Lung microvascular endothelial cell (primary cell): ENCODE measurements around the gene PLEKHA6. TPM values are rescaled to one million over a fixed set of nuclear protein-coding genes. Genes with fewer than 3 reads are reported as not detected.
A peak's percentile ranks its signal among the peaks of the same experiment; 100 is the strongest.

Source experiments
- DNase-seq, 2 donors: peaks; one replicate each; pipeline versions ENCODE4 v3.0.0 to v3.0.0-alpha.2; 2010; ENCODE audit warnings: low read depth in 2 of 2
- total RNA-seq: library from RNA; depleted of rRNA; stranded (reverse); fragments of >200 nt; gene quantifications from 2 replicates; pipeline ENCODE4 v1.2.1, GENCODE V29; 2014

PLEKHA6 gene
- total RNA-seq, 1 donor from 2014 or later, result 0.40 TPM

GRCh38 chr1:204357551-204358490 lies 1.9 kb downstream of the PLEKHA6 start:
- peak in 1 of 2 donors; percentile 78 for DNase-seq

GRCh38 chr1:204356997-204357396 lies 2.7 kb downstream of the PLEKHA6 start:
- no peak for DNase-seq

GRCh38 chr1:204355913-204356312 lies 3.8 kb downstream of the PLEKHA6 start:
- no peak for DNase-seq

- DNase-seq, result no peak
These were observed 5.2 kb downstream of the PLEKHA6 start for GRCh38 chr1:204354579-204354978.

- DNase-seq, result no peak
These were observed 6.4 kb downstream of the PLEKHA6 start for GRCh38 chr1:204353213-204353910.

- peak; percentile 70 to 74 for DNase-seq
These were observed 8.7 kb downstream of the PLEKHA6 start for GRCh38 chr1:204350857-204351573.

GRCh38 chr1:204350312-204350711 lies 9.4 kb downstream of the PLEKHA6 start:
- DNase-seq, result no peak

GRCh38 chr1:204349602-204350001 lies 10.1 kb downstream of the PLEKHA6 start:
- no peak for DNase-seq

GRCh38 chr1:204348722-204349121 lies 11.0 kb downstream of the PLEKHA6 start:
- peak in 1 of 2 donors; percentile 65 for DNase-seq

GRCh38 chr1:204348242-204348641 lies 11.5 kb downstream of the PLEKHA6 start:
- DNase-seq, result no peak

- DNase-seq, result no peak
These were observed 13.6 kb downstream of the PLEKHA6 start for GRCh38 chr1:204345941-204346645.

- DNase-seq, result no peak
These were observed 14.3 kb downstream of the PLEKHA6 start for GRCh38 chr1:204345438-204345841.

- DNase-seq, result no peak
These were observed 14.9 kb downstream of the PLEKHA6 start for GRCh38 chr1:204344665-204345355.

- DNase-seq, result no peak
These were observed 15.9 kb downstream of the PLEKHA6 start for GRCh38 chr1:204343802-204344201.

GRCh38 chr1:204343247-204343646 lies 16.5 kb downstream of the PLEKHA6 start:
- DNase-seq, result no peak

GRCh38 chr1:204342310-204342709 lies 17.4 kb downstream of the PLEKHA6 start:
- no peak for DNase-seq

GRCh38 chr1:204341380-204341779 lies 18.3 kb downstream of the PLEKHA6 start:
- no peak for DNase-seq

GRCh38 chr1:204340081-204340889 lies 19.4 kb downstream of the PLEKHA6 start:
- no peak for DNase-seq

- DNase-seq, result no peak
These were observed 20.2 kb downstream of the PLEKHA6 start for GRCh38 chr1:204339541-204339940.

GRCh38 chr1:204338997-204339396 lies 20.7 kb downstream of the PLEKHA6 start:
- no peak for DNase-seq
